HEK293T (cell line): ENCODE measurements around the gene FAM20B.

ENCODE experiments used
- FOXM1 ChIP-seq: fragments of 450-650 bp; IDR thresholded peaks from 2 replicates; pipeline ENCODE4 v1.6.1; 2017; ENCODE audit warnings: mild to moderate bottlenecking, borderline replicate concordance
- NFRKB ChIP-seq: fragments of 450-650 bp; IDR thresholded peaks from 2 replicates; pipeline ENCODE4 v1.6.1; 2016; ENCODE audit warnings: mild to moderate bottlenecking, moderate library complexity

DNA sequence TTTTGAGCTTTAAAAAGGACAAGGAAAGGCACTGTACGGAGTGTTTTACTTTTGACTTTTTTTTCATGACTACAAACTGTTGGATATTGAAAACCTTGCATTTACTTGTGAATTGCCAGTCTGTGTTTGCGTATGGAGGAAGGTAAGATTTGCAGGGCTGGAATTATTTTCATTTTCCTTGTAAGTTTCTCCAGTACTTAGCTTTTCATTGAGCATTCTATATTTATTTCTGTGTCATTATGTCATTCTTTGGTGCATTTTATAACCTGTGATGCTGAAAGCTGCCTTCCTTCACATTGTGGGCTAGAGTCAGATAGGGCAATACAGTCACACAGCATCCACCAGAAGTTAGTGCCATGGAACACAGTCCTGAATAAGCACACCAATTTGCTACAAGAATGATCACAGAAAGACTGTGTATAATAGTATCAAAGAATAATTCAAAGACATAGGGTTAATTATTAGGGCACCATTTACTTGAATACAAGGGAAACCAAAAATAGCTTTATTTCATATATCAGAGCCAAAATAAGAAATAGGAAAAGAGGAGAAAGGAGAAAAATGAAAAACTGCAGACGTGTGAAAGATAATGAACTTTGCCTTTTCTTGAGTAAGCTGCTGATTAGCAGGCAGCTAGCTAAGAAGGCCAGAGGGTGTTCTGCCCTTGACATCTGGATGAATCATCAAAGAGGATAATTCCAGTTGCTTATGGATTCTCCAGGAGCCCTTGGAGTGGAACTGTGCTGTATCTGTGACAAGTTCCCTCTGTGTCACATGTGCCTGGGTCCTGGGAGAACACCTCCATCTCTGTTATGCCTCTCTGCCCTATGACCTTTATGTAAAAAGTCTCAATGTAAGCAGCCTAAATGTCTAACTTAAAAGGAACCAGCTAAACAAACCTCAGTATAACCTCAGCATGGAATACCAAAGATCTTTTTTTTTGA lies 8.0 kb upstream of the FAM20B start:
- TF ChIP-seq FOXM1 (no peak), NFRKB (no peak)
